Common myeloid progenitor, CD34-positive (primary cell): ENCODE measurements around the gene GOLGA6A.

Experiments used
- CTCF ChIA-PET: fragments of 350-600 bp; sonication (Branson Sonifier 250); formaldehyde crosslinking; loops from one replicate; lab custom pipeline; 2021; ENCODE audit warnings: antibody characterized with exemption; lab: Charles Lee
- POLR2A ChIA-PET: fragments of 350-600 bp; sonication (Branson Sonifier 250); formaldehyde crosslinking; loops from one replicate; lab custom pipeline; 2021; ENCODE audit warnings: antibody characterized with exemption; lab: Charles Lee
- DNase-seq, 3 donors: peaks; one replicate each; pipeline versions ENCODE4 v3.0.0 to v3.0.0-alpha.2; 2013
- H3K27ac ChIP-seq, 2 experiments: 1 replicate in 1 of 2; 2 replicates in 1 of 2; pipeline ENCODE4 v1.7.0; 2013; ENCODE audit warnings: inconsistent platforms in 2 of 2, low read length in 2 of 2, mild to moderate bottlenecking in 2 of 2, low read depth in 1 of 2, moderate library complexity in 1 of 2; ENCODE audit not compliant: severe bottlenecking in 2 of 2, insufficient read depth in 1 of 2, poor library complexity in 1 of 2
- H3K27me3 ChIP-seq, 5 experiments: replicated peaks in 2 of 5; 1 replicate in 3 of 5; 2 replicates in 2 of 5; pipeline versions ENCODE4 v1.6.1 to v1.7.0; 2013; ENCODE audit warnings: low read length in 4 of 5, mild to moderate bottlenecking in 2 of 5, moderate library complexity in 2 of 5, inconsistent platforms in 1 of 5; ENCODE audit not compliant: insufficient read depth in 5 of 5, control insufficient read depth in 4 of 5
- H3K36me3 ChIP-seq, 4 experiments: 1 replicate in 2 of 4; 2 replicates in 2 of 4; pipeline versions ENCODE4 v1.6.1 to v1.7.0; 2013; ENCODE audit warnings: low read length in 3 of 4, control low read depth in 1 of 4, mild to moderate bottlenecking in 1 of 4; ENCODE audit not compliant: control insufficient read depth in 4 of 4, insufficient read depth in 4 of 4
- H3K4me1 ChIP-seq, 4 experiments: 1 replicate in 3 of 4; 2 replicates in 1 of 4; pipeline versions ENCODE4 v1.6.1 to v1.7.1; 2013; ENCODE audit warnings: low read length in 3 of 4, mild to moderate bottlenecking in 3 of 4, control low read depth in 1 of 4, inconsistent platforms in 1 of 4, moderate library complexity in 1 of 4; ENCODE audit not compliant: control insufficient read depth in 4 of 4, insufficient read depth in 4 of 4; ENCODE audit errors: control extremely low read depth in 1 of 4
- H3K4me3 ChIP-seq, 7 experiments: 1 replicate in 4 of 7; 2 replicates in 3 of 7; pipeline versions ENCODE4 v1.5.1 to v1.7.0; 2013; ENCODE audit warnings: mild to moderate bottlenecking in 7 of 7, low read length in 6 of 7, moderate library complexity in 6 of 7, inconsistent platforms in 2 of 7, low read depth in 2 of 7, control low read depth in 1 of 7; ENCODE audit not compliant: insufficient read depth in 4 of 7, control insufficient read depth in 1 of 7; ENCODE audit errors: extremely low read depth in 1 of 7
- H3K9me3 ChIP-seq, 5 experiments: 1 replicate in 4 of 5; 2 replicates in 1 of 5; pipeline versions ENCODE4 v1.6.1 to v1.7.1; 2013; ENCODE audit warnings: low read length in 4 of 5, mild to moderate bottlenecking in 2 of 5, inconsistent platforms in 1 of 5, low read depth in 1 of 5, moderate library complexity in 1 of 5; ENCODE audit not compliant: control insufficient read depth in 4 of 5, insufficient read depth in 2 of 5; ENCODE audit errors: control extremely low read depth in 1 of 5
- WGBS: methylation state at CpG from one replicate; pipeline ENCODE4 v1.1.5; 2013; ENCODE audit not compliant: insufficient coverage; 5-methylcytosine and 5-hydroxymethylcytosine counted together

GOLGA6A gene

DNA sequence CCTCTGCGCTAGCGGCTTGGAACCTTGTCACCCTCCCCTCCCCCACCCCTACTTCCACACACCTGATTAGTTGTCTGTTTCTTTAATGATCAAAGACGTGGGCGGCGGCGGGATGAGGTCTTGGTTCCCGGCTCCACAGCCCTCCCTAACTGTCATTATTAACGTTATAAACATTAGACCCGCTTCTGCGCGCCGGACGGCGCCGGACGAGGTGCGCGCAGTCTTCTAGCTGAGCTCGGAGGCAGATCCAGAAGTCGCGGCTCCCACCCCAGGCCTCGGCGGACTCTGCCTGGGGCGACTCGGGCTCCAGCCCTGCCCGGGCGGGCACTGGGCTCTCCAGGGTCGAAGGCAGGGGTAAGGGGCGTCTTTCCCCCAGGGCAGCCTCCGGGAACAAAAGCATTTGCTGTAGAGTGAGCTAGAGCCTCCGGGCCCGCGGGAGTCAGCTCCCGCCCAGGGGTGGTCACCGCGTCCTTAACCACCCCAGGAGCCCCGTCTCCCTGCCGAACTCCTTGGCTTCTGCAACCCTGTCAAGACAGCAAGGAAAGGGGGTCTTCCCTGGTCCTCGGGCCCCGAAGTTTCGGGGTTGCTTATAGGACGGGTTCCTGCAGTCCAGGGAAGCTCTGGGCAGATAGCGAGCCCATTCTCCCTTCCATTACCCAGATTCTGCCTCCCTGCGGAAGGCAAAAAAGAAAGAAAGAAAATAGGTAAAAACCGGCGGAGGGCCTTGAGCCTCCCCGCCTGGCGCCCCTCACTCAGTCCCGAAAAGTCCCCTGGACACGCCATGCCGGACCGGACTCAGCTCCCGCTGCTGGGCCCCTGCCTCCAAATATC is 45.8 kb upstream of the GOLGA6A start:
- H3K4me1 ChIP-seq: peaks cover 3 to 44% (median 31%) of the 10 kb centered on the region in 4 experiments
- ChIA-PET CTCF (interaction anchor here (0.6 to 4.5 kb wide), 8 partner anchors 153 to 193 kb away, joined by 3 to 27 read pairs (median 4); no protein-coding TSS in a partner anchor), POLR2A (no interaction called here)
- WGBS: 2% methylated on average over 38 of the region's 53 CpGs
- H3K4me3 ChIP-seq: peak overlapping the region in 4 of 7 experiments; percentile 28 to 59 (median 42)
- DNase-seq: peak in 1 of 3 donors; percentile 25
- no peaks in the 10 kb centered on the region for H3K36me3 ChIP-seq
- no peak overlapping the region for H3K27ac ChIP-seq
- H3K27me3 ChIP-seq: peaks cover 0 to 76% (median 42%) of the 10 kb centered on the region in 5 experiments
- no peaks in the 10 kb centered on the region for H3K9me3 ChIP-seq

- Histone ChIP-seq H3K4me3 (peak overlapping the region in 3 of 7 experiments; percentile 32 to 59 (median 52)), H3K27me3 (peaks cover 0 to 68% (median 35%) of the 10 kb centered on the region in 5 experiments), H3K4me1 (peaks cover 6 to 44% (median 35%) of the 10 kb centered on the region in 4 experiments), H3K9me3 (no peaks in the 10 kb centered on the region), H3K27ac (no peak overlapping the region), H3K36me3 (no peaks in the 10 kb centered on the region)
- ChIA-PET CTCF (interaction anchor here (1.0 to 4.5 kb wide), 6 partner anchors 162 to 194 kb away, joined by 3 to 27 read pairs (median 8); no protein-coding TSS in a partner anchor), POLR2A (no interaction called here)
- peak; percentile 82 to 87 (median 87) for DNase-seq
- WGBS: 0% methylated on average over 29 of the region's 44 CpGs
Observed at GRCh38 chr15:74127255-74127953, 45.1 kb upstream of the GOLGA6A start.

DNA sequence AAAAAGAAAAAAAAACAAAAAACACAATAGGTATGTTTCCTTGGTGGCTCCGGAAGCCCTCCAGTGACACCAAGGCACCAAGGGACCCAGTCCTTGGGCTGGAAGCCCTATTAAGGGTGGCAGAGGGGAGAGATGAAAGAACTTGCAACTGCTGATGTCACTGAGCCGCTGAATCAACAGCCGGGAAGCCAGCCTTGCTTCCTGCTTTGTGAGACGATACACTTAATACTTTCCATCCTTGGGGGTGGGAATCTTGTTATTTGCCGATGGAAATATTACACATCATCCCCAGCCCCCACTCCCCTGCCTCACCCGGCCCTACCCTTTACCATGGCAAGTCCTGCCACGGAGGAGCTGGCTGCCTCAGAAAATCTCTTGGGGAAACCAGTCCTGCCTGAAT is 42.4 kb upstream of the GOLGA6A start:
- 89% methylated on average over 7 of the region's 7 CpGs for WGBS
- H3K27ac ChIP-seq: no peak overlapping the region
- H3K4me3 ChIP-seq: no peak overlapping the region
- H3K9me3 ChIP-seq: no peaks in the 10 kb centered on the region
- H3K36me3 ChIP-seq: no peaks in the 10 kb centered on the region
- H3K27me3 ChIP-seq: peaks cover 0 to 43% (median 17%) of the 10 kb centered on the region in 5 experiments
- ChIA-PET POLR2A (no interaction called here), CTCF (interaction anchor here (1.2 to 4.5 kb wide), 3 partner anchors 153 to 197 kb away, joined by 4 to 27 read pairs (median 12); no protein-coding TSS in a partner anchor)
- DNase-seq: no peak
- H3K4me1 ChIP-seq: peaks cover 9 to 49% (median 45%) of the 10 kb centered on the region in 4 experiments

GRCh38 chr15:74124196-74124595 is 41.8 kb upstream of the GOLGA6A start:
- H3K36me3 ChIP-seq: no peaks in the 10 kb centered on the region
- POLR2A ChIA-PET: no interaction called here
- no peaks in the 10 kb centered on the region for H3K9me3 ChIP-seq
- H3K27ac ChIP-seq: no peak overlapping the region
- H3K4me1 ChIP-seq: peaks cover 9 to 44% (median 40%) of the 10 kb centered on the region in 4 experiments
- DNase-seq: no peak
- H3K4me3 ChIP-seq: no peak overlapping the region
- H3K27me3 ChIP-seq: peaks cover 0 to 37% (median 15%) of the 10 kb centered on the region in 5 experiments
- CTCF ChIA-PET: interaction anchor here (3.5 kb wide), 1 partner anchor 198 kb away, joined by 16 read pairs; no protein-coding TSS in a partner anchor
- WGBS: 98% methylated on average over 3 of the region's 3 CpGs

DNA sequence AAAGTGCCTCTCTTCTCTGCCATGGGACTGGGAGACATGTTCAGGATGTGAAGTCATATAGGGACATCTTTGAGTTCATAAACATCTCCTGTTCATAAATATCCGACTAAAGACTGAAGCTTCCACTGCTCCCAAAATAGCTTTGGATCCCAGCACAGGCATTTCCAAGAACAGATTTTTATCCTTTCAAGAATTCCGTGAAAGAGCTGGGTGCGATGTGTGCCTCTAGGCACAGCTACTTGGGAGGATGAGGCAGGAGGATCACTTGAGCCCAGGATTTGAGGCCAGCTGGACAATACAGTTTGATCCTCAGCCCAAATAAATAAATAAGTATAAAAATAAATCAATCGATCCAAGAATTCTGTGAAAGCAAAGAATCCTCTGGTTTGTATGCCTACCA is 41.3 kb upstream of the GOLGA6A start:
- peaks cover 9 to 40% (median 36%) of the 10 kb centered on the region in 4 experiments for H3K4me1 ChIP-seq
- H3K4me3 ChIP-seq: no peak overlapping the region
- no peak overlapping the region for H3K27ac ChIP-seq
- WGBS: 100% methylated on average over 3 of the region's 4 CpGs
- no peaks in the 10 kb centered on the region for H3K36me3 ChIP-seq
- peaks cover 0 to 32% (median 13%) of the 10 kb centered on the region in 5 experiments for H3K27me3 ChIP-seq
- CTCF ChIA-PET: interaction anchor here (3.5 kb wide), 1 partner anchor 199 kb away, joined by 16 read pairs; no protein-coding TSS in a partner anchor
- H3K9me3 ChIP-seq: no peaks in the 10 kb centered on the region
- no peak for DNase-seq
- POLR2A ChIA-PET: no interaction called here

DNA sequence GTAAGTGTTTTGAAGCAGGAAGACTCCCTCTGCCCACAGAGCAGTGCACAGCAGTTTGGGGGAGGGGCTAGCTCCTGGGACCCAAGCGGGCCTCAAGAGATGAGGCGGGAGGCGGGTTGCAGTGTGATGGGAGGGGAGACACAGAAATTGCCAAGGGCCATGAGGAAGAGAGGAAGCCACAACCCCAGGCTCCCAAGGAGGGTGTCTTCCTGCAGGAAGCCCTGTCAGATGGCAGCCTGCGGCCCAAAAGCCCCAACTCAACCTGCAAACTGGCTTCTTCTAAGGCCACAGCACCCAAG is 40.7 kb upstream of the GOLGA6A start:
- peak in 2 of 3 donors; percentile 48 to 53 for DNase-seq
- no peak overlapping the region for H3K27ac ChIP-seq
- no peaks in the 10 kb centered on the region for H3K9me3 ChIP-seq
- H3K36me3 ChIP-seq: no peaks in the 10 kb centered on the region
- 0% methylated on average over 1 of the region's 4 CpGs for WGBS
- CTCF ChIA-PET: interaction anchor here (3.5 kb wide), 1 partner anchor 199 kb away, joined by 16 read pairs; no protein-coding TSS in a partner anchor
- H3K27me3 ChIP-seq: peaks cover 0 to 26% (median 8%) of the 10 kb centered on the region in 5 experiments
- H3K4me1 ChIP-seq: peaks cover 9 to 38% (median 32%) of the 10 kb centered on the region in 4 experiments
- peak overlapping the region in 1 of 7 experiments; percentile 32 for H3K4me3 ChIP-seq
- POLR2A ChIA-PET: no interaction called here
